ENCODE results near the gene ARHGAP40.

Gene ARHGAP40

GRCh38 chr20:38673261-38673660 lies 71.7 kb downstream of the ARHGAP40 start:
- ATAC-seq = no peak
- no peak for TF ChIP-seq OSR1 (CRISPR knock-in tag; IDR thresholded peaks at IDR 0.05)
- no peak for TF ChIP-seq ZNF565 (CRISPR knock-in tag; conservative IDR thresholded peaks at IDR 0.05; ENCODE audit: low read depth)
- no peak for TF ChIP-seq ESRRG (CRISPR knock-in tag; IDR thresholded peaks at IDR 0.05)
- no peak for TF ChIP-seq ZFP30 (CRISPR knock-in tag; IDR thresholded peaks at IDR 0.05)
- TF ChIP-seq CREB5 (CRISPR knock-in tag; IDR thresholded peaks at IDR 0.05; ENCODE audit: low read depth) = no peak
- no peak for TF ChIP-seq TCF4 (CRISPR knock-in tag; IDR thresholded peaks at IDR 0.05; ENCODE audit: borderline replicate concordance)
- TF ChIP-seq SNAI2 (CRISPR knock-in tag; IDR thresholded peaks at IDR 0.05) = no peak
- no peak for TF ChIP-seq TSHZ2 (CRISPR knock-in tag; IDR thresholded peaks at IDR 0.05)
- no peak for TF ChIP-seq ZFP3 (CRISPR knock-in tag; IDR thresholded peaks at IDR 0.05)
- TF ChIP-seq POU6F1 (CRISPR knock-in tag; IDR thresholded peaks at IDR 0.05; ENCODE audit: borderline replicate concordance, low read depth) = no peak

GRCh38 chr20:38673725-38674091 lies 72.1 kb downstream of the ARHGAP40 start:
- TF ChIP-seq POU6F1 (CRISPR knock-in tag; IDR thresholded peaks at IDR 0.05; ENCODE audit: borderline replicate concordance, low read depth) = no peak
- no peak for TF ChIP-seq ARNTL (CRISPR knock-in tag; IDR thresholded peaks at IDR 0.05; ENCODE audit: borderline replicate concordance, low read depth)
- TF ChIP-seq RARB (CRISPR knock-in tag; IDR thresholded peaks at IDR 0.05) = no peak
- TF ChIP-seq ZNF70 (CRISPR knock-in tag; IDR thresholded peaks at IDR 0.05) = no peak
- no peak for TF ChIP-seq SNAI2 (CRISPR knock-in tag; IDR thresholded peaks at IDR 0.05)
- no peak for TF ChIP-seq ZC3H10 (CRISPR knock-in tag; IDR thresholded peaks at IDR 0.05)
- TF ChIP-seq GLIS3 (CRISPR knock-in tag; IDR thresholded peaks at IDR 0.05) = no peak
- no peak for TF ChIP-seq ZFP30 (CRISPR knock-in tag; IDR thresholded peaks at IDR 0.05)
- TF ChIP-seq ZNF8 (CRISPR knock-in tag; IDR thresholded peaks at IDR 0.05) = no peak
- TF ChIP-seq ZNF565 (CRISPR knock-in tag; conservative IDR thresholded peaks at IDR 0.05; ENCODE audit: low read depth) = no peak
- TF ChIP-seq TCF4 (CRISPR knock-in tag; IDR thresholded peaks at IDR 0.05; ENCODE audit: borderline replicate concordance) = no peak
- TF ChIP-seq OSR1 (CRISPR knock-in tag; IDR thresholded peaks at IDR 0.05) = no peak
- TF ChIP-seq CREB5 (CRISPR knock-in tag; IDR thresholded peaks at IDR 0.05; ENCODE audit: low read depth) = no peak
- no peak for TF ChIP-seq PATZ1 (CRISPR knock-in tag; IDR thresholded peaks at IDR 0.05; ENCODE audit: borderline replicate concordance)
- no peak for TF ChIP-seq CSDC2 (CRISPR knock-in tag; IDR thresholded peaks at IDR 0.05)
- TF ChIP-seq PPARA (CRISPR knock-in tag; IDR thresholded peaks at IDR 0.05; ENCODE audit: borderline replicate concordance) = no peak
- ATAC-seq = peak; percentile 48
